ENCODE data around the gene NRTN.
"Not testable (repeated sequence)": the region's sequence is repeated elsewhere in the genome, so short reads cannot be mapped to it uniquely, and the experiment has no call there.

NRTN gene

DNA sequence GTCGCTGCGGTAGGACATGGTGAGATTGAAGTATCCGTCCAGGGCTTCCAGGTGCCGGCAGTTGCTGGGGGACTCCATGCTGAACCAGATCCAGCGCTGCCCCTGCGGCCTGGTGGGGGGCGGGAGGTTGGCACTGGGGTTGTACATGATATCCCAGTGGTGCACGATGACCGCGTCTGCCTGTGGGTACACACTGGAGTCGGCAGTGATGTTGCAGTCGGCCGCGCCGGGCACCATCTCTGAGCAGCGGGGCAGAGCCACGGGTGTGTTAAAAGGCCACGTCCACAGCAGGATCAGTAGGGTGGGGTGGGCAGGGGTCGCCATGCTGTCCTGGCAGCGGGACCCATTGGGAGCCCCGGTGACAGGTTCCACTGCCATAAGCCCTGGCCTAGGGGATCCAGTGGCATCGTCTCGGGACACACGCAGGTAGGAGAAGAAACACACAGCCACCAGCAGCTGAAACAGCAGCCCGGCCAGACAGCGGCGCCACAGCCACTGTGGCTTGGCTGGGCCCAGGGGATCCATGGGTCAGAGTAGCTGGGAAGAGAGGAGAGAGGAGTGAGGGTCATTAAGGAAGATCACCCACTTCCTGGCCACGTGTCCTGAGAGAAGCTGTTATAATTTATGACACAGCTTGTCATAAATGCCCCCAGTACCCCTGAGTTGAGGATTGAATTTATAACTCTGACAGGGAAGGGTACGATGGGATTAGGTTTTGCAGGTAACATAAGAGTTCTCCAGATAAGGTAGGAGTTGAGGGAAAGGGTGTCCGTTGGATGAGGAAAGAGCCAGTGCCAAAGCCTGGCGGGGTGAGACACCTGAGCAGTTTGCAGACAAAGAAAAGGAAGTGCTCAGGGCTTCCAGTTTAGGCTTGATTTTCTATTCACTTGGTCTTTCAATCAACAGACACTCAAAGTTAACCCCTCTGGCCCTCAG lies 62.6 kb downstream of the NRTN start:
- no peaks in the 10 kb centered on the region for H3K36me3 ChIP-seq
- H3K4me3 ChIP-seq (ENCODE audit: low read depth, low read length), result no peak overlapping the region
- no peaks in the 10 kb centered on the region for H3K9me3 ChIP-seq
- no peaks in the 10 kb centered on the region for H3K4me1 ChIP-seq
- DNase-seq, result no peak
- H3K27me3 ChIP-seq, result no peaks in the 10 kb centered on the region
- no peak for TF ChIP-seq CTCF (IDR thresholded peaks at IDR 0.05; ENCODE audit: low read depth, low read length)

DNA sequence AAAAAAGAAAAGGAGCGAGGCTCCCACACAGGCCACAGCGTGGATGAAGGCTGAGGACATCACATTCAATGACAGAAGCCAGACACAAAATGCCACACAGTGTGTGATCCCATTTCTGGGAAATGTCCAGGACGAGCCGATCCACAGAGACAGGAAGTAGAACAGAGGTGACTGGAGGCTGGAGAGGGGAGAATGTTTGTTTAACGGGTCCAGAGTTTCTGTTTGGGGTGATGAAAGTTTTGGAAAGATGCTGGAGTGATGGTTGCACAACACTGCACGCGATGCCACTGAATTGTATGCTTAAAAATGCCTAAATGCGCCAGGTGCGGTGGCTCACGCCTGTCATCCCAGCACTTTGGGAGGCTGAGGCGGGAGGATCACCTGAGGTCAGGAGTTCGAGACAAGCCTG lies 66.1 kb downstream of the NRTN start:
- Histone ChIP-seq H3K27me3 (no peaks in the 10 kb centered on the region), H3K4me3 (ENCODE audit: low read depth, low read length) (no peak overlapping the region)
- TF ChIP-seq CTCF (IDR thresholded peaks at IDR 0.05; ENCODE audit: low read depth, low read length), result no peak

GRCh38 chr19:5873617-5874199 lies 68.8 kb downstream of the NRTN start:
- no peak overlapping the region for H3K4me3 ChIP-seq (ENCODE audit: low read depth, low read length)
- H3K9me3 ChIP-seq, result no peaks in the 10 kb centered on the region
- no peak for DNase-seq
- H3K27me3 ChIP-seq, result no peaks in the 10 kb centered on the region
- H3K36me3 ChIP-seq, result no peaks in the 10 kb centered on the region
- TF ChIP-seq CTCF (IDR thresholded peaks at IDR 0.05; ENCODE audit: low read depth, low read length), result no peak
- no peaks in the 10 kb centered on the region for H3K4me1 ChIP-seq

More for the DNA sequence above, 66.1 kb downstream of the NRTN start:
- no peak for DNase-seq
- Histone ChIP-seq H3K4me1 (no peaks in the 10 kb centered on the region), H3K36me3 (no peaks in the 10 kb centered on the region), H3K9me3 (no peaks in the 10 kb centered on the region)

DNA sequence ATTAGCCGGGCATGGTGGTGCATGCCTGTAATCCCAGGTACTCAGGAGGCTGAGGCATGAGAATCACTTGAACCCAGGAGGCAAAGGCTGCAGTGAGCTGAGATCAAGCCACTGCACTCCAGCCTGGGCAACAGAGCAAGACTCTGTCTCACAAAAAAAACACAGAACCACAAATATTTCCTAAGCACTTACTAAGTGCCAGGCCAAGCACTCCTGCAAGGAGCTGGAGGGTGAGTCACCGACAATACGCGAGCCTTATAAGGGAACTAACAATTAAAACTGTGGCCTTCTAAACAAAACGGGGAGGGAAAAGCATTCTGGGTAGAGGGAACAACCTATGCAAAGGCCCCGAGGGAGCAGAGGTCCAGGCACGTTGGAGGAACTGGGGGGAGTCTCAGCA lies 69.6 kb downstream of the NRTN start:
- not testable (repeated sequence) for DNase-seq; H3K4me1 ChIP-seq; H3K9me3 ChIP-seq; H3K27me3 ChIP-seq; H3K4me3 ChIP-seq (ENCODE audit: low read depth, low read length); H3K36me3 ChIP-seq

DNA sequence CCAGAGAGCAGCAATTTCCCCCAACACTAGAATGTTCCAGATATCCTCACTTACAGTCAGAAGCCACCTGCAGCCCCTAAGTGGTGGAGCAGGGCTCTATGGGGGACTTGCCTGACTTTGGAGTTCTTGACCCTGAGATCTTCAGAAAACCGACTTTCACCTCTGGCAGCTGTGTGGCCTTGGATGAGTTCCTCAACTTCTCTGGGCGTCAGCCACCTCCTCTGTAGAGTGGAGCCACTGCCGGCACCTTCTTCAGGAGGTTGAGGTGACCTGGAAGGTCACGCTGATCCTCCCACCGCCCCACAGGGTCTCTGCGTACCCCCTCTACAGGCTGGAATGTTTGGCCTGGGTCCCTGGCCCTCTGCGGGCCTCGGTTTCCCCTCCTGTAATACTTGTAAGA lies 72.6 kb downstream of the NRTN start:
- Histone ChIP-seq H3K9me3 (no peaks in the 10 kb centered on the region), H3K36me3 (no peaks in the 10 kb centered on the region), H3K4me3 (ENCODE audit: low read depth, low read length) (no peak overlapping the region), H3K27me3 (no peaks in the 10 kb centered on the region; the same call in 1 of the 2 replicates), H3K4me1 (no peaks in the 10 kb centered on the region)
- DNase-seq, result no peak
- no peak for TF ChIP-seq CTCF (IDR thresholded peaks at IDR 0.05; ENCODE audit: low read depth, low read length)

DNA sequence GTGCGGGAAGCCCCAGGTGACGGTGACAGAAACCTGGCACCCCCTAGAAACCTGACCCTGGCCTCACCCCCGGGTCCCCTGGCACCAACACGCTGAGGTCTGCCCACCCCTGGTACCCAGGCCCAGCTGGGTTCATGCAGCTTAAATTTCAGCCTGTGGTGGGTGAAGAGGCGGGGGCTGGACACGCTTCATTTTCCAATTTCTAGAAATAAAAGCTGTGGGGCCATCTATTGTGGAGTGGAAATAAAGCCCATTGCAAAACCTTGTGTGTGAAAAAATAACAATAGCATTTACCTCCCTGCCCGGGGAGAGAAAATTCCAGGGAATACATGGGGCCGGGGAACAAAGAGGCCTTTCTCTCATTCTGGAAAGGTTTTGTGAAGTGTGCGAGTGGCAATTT lies 73.0 kb downstream of the NRTN start:
- DNase-seq, result no peak
- H3K4me1 ChIP-seq, result no peaks in the 10 kb centered on the region
- no peaks in the 10 kb centered on the region for H3K9me3 ChIP-seq
- H3K36me3 ChIP-seq, result no peaks in the 10 kb centered on the region
- H3K4me3 ChIP-seq (ENCODE audit: low read depth, low read length), result no peak overlapping the region
- no peak for TF ChIP-seq CTCF (IDR thresholded peaks at IDR 0.05; ENCODE audit: low read depth, low read length)
- no peaks in the 10 kb centered on the region; the same call in 1 of the 2 replicates for H3K27me3 ChIP-seq
